MM.1S (cell line): ENCODE measurements around the gene DNAJC18.
"Not testable (repeated sequence)": the region's sequence is repeated elsewhere in the genome, so short reads cannot be mapped to it uniquely, and the experiment has no call there.

Experiments used
- DNase-seq: peaks from one replicate; pipeline ENCODE4 v3.0.0-alpha.2; 2015
- H2AFZ ChIP-seq: fragments of 300-600 bp; sonication (generic); 2 replicates; pipeline ENCODE4 v1.6.0; 2016; ENCODE audit warnings: antibody characterized with exemption, low read length
- H3F3A ChIP-seq: fragments of 300-600 bp; sonication (generic); 2 replicates; pipeline ENCODE4 v1.6.1; 2016; ENCODE audit warnings: mild to moderate bottlenecking, antibody characterized with exemption, low read length, moderate library complexity, mixed read lengths; ENCODE audit not compliant: insufficient read depth
- H3K27ac ChIP-seq: fragments of 300-600 bp; sonication (generic); 2 replicates; pipeline ENCODE4 v1.5.1; 2016; ENCODE audit warnings: mild to moderate bottlenecking, low read length
- H3K27me3 ChIP-seq: fragments of 300-600 bp; sonication (generic); replicated peaks from 2 replicates; pipeline ENCODE4 v1.6.0; 2016; ENCODE audit warnings: low read length; ENCODE audit not compliant: insufficient read depth
- H3K36me3 ChIP-seq: fragments of 300-600 bp; sonication (generic); replicated peaks from 2 replicates; pipeline ENCODE4 v1.6.1; 2016; ENCODE audit warnings: mild to moderate bottlenecking, low read length, mixed read lengths; ENCODE audit not compliant: insufficient read depth
- H3K4me1 ChIP-seq: fragments of 300-600 bp; sonication (generic); 2 replicates; pipeline ENCODE4 v1.6.1; 2016; ENCODE audit warnings: low read length, mixed read lengths
- H3K4me2 ChIP-seq: fragments of 300-600 bp; sonication (generic); 2 replicates; pipeline ENCODE4 v1.6.0; 2016; ENCODE audit warnings: low read depth, low read length
- H3K4me3 ChIP-seq: fragments of 300-600 bp; sonication (generic); 2 replicates; pipeline ENCODE4 v1.5.1; 2016; ENCODE audit warnings: low read length, mixed read lengths
- H3K79me2 ChIP-seq: fragments of 300-600 bp; sonication (generic); 2 replicates; pipeline ENCODE4 v1.6.1; 2016; ENCODE audit warnings: mixed run types, low read length, mixed read lengths
- H3K9ac ChIP-seq: fragments of 300-600 bp; sonication (generic); 2 replicates; pipeline ENCODE4 v1.6.1; 2016; ENCODE audit warnings: low read length, mixed read lengths
- H3K9me2 ChIP-seq: fragments of 300-600 bp; sonication (generic); replicated peaks from 2 replicates; pipeline ENCODE4 v1.6.1; 2016; ENCODE audit warnings: mild to moderate bottlenecking, low read length, mixed read lengths; ENCODE audit not compliant: insufficient read depth
- H3K9me3 ChIP-seq: fragments of 300-600 bp; sonication (generic); replicated peaks from 2 replicates; pipeline ENCODE4 v1.6.1; 2016; ENCODE audit warnings: mild to moderate bottlenecking, low read length, mixed read lengths; ENCODE audit not compliant: insufficient read depth
- H4K20me1 ChIP-seq: fragments of 300-600 bp; sonication (generic); 2 replicates; pipeline ENCODE4 v1.6.1; 2016; ENCODE audit warnings: mild to moderate bottlenecking, low read length, moderate library complexity, mixed read lengths; ENCODE audit not compliant: insufficient read depth
- CTCF ChIP-seq: fragments of 300-600 bp; sonication (generic); IDR thresholded peaks from 2 replicates; pipeline ENCODE4 v1.5.1; 2016; ENCODE audit warnings: antibody characterized with exemption, low read length, mixed read lengths
- EZH2 ChIP-seq: fragments of 300-600 bp; sonication (generic); optimal IDR thresholded peaks from 2 replicates; pipeline ENCODE3; 2017; ENCODE audit warnings: low read depth, mild to moderate bottlenecking, antibody characterized with exemption, low read length, mixed read lengths
- EZH2phosphoT487 ChIP-seq: fragments of 300-600 bp; sonication (generic); IDR thresholded peaks from 2 replicates; pipeline ENCODE4 v1.6.1; 2018; ENCODE audit warnings: antibody characterized with exemption, low read length

The DNAJC18 gene

GRCh38 chr5:139389701-139390638 lies 49.4 kb downstream of the DNAJC18 start, which contains the start of gene MZB1:
Gene MZB1 (minus strand): TSS chr5:139389913. CDS start chr5:139389856, 57 bp downstream.
- peak within 1 kb of the TSS; percentile 98 for H3K27ac ChIP-seq
- peak within 1 kb of the TSS; percentile 98 for H3K4me2 ChIP-seq
- no peaks in the 10 kb centered on the region for H3K9me3 ChIP-seq
- H3K4me1 ChIP-seq, result peaks cover 47% of the 10 kb centered on the region
- H2AFZ ChIP-seq, result no peak within 1 kb of the TSS
- peaks cover 76% of the 10 kb centered on the region for H3K79me2 ChIP-seq
- H3K36me3 ChIP-seq, result no peaks in the 10 kb centered on the region
- H3K9me2 ChIP-seq, result no peaks in the 10 kb centered on the region
- TF ChIP-seq EZH2 (no peak), EZH2phosphoT487 (no peak), CTCF (no peak)
- peak within 1 kb of the TSS; percentile 96 for H3K9ac ChIP-seq
- no peaks in the 10 kb centered on the region for H4K20me1 ChIP-seq
- peaks cover 77% of the 10 kb centered on the region for H3F3A ChIP-seq
- peak; percentile 95 for DNase-seq
- H3K27me3 ChIP-seq, result no peaks in the 10 kb centered on the region
- H3K4me3 ChIP-seq, result peak within 1 kb of the TSS; percentile 85

- H3K79me2 ChIP-seq, result peaks cover 60% of the 10 kb centered on the region
- TF ChIP-seq EZH2 (no peak), EZH2phosphoT487 (no peak), CTCF (no peak)
- H3K36me3 ChIP-seq, result no peaks in the 10 kb centered on the region
- peak overlapping the region; percentile 96 for H3K9ac ChIP-seq
- H2AFZ ChIP-seq, result no peak overlapping the region
- H3K4me2 ChIP-seq, result peak overlapping the region; percentile 98
- H3K4me1 ChIP-seq, result peaks cover 56% of the 10 kb centered on the region
- no peaks in the 10 kb centered on the region for H3K9me3 ChIP-seq
- H4K20me1 ChIP-seq, result no peaks in the 10 kb centered on the region
- peak overlapping the region; percentile 85 for H3K4me3 ChIP-seq
- H3K27ac ChIP-seq, result peak overlapping the region; percentile 98
- H3F3A ChIP-seq, result peaks cover 92% of the 10 kb centered on the region
- no peaks in the 10 kb centered on the region for H3K27me3 ChIP-seq
- peak; percentile 85 for DNase-seq
- no peaks in the 10 kb centered on the region for H3K9me2 ChIP-seq
Observed at GRCh38 chr5:139388198-139388821, 51.0 kb downstream of the DNAJC18 start.

- Histone ChIP-seq H3K27ac (peak overlapping the region; percentile 98), H3K4me1 (peaks cover 56% of the 10 kb centered on the region), H3K27me3 (no peaks in the 10 kb centered on the region), H3K4me3 (peak overlapping the region; percentile 85), H3F3A (peaks cover 90% of the 10 kb centered on the region), H3K9me3 (no peaks in the 10 kb centered on the region), H3K9me2 (no peaks in the 10 kb centered on the region), H3K9ac (peak overlapping the region; percentile 96), H2AFZ (no peak overlapping the region), H4K20me1 (no peaks in the 10 kb centered on the region), H3K36me3 (no peaks in the 10 kb centered on the region), H3K79me2 (peaks cover 54% of the 10 kb centered on the region), H3K4me2 (peak overlapping the region; percentile 98)
- DNase-seq, result peak; percentile 24
- TF ChIP-seq EZH2 (no peak), EZH2phosphoT487 (no peak), CTCF (no peak)
Observed at GRCh38 chr5:139387611-139388197, 51.6 kb downstream of the DNAJC18 start.

GRCh38 chr5:139386956-139387355 lies 52.4 kb downstream of the DNAJC18 start:
- peak overlapping the region; percentile 20; the same call in 1 of the 2 replicates for H3K4me3 ChIP-seq
- not testable (repeated sequence) for H3K27me3 ChIP-seq

More at GRCh38 chr5:139386956-139387355, 52.4 kb downstream of the DNAJC18 start:
- H3K4me2 ChIP-seq, result peak overlapping the region; percentile 98
- H3K36me3 ChIP-seq, H4K20me1 ChIP-seq, H2AFZ ChIP-seq, H3K9me3 ChIP-seq, H3K9me2 ChIP-seq: not testable (repeated sequence)
- DNase-seq, result peak; percentile 19
- peak overlapping the region; percentile 98; the same call in 1 of the 2 replicates for H3K27ac ChIP-seq
- H3F3A ChIP-seq, result peaks cover 92% of the 10 kb centered on the region
- peaks cover 56% of the 10 kb centered on the region for H3K4me1 ChIP-seq
- H3K9ac ChIP-seq, result peak overlapping the region; percentile 45; the same call in 1 of the 2 replicates
- peaks cover 50% of the 10 kb centered on the region for H3K79me2 ChIP-seq
